Dermis blood vessel endothelial cell (primary cell): Measurements from ENCODE around the gene ARMC7. TPM values are rescaled to one million over a fixed set of nuclear protein-coding genes. Genes with fewer than 3 reads are reported as not detected.
A peak's percentile ranks its signal among the peaks of the same experiment; 100 is the strongest.

ENCODE experiments used
- DNase-seq: peaks from one replicate; pipeline ENCODE4 v3.0.0; 2010
- total RNA-seq: library from RNA; depleted of rRNA; stranded (reverse); fragments of >200 nt; gene quantifications from 2 replicates; pipeline ENCODE4 v1.2.3, GENCODE V29; 2014

The ARMC7 gene
- total RNA-seq, 1 donor from 2014 or later: 3.1 TPM

- DNase-seq: peak; percentile 55
These were observed 31.3 kb upstream of the ARMC7 start for GRCh38 chr17:75078284-75079022.

DNA sequence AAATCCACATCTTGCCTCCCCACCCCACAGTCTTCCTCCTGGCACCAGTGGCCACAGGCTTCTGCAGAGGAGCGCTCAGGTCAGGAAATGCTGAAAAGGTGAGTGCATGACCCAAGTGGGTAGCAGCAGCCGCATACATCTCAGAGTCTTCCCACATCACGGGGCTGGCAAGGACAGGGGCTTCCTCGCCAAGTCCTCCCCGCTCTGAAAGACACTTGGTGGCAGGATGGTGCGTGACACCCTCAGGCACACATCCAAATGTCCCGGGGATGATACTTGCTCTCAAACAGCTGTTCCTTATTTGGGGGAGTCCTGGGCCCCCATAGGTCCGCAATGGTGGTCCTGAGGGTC, 30.8 kb upstream of the ARMC7 start:
- no peak for DNase-seq

GRCh38 chr17:75081611-75082540, 27.9 kb upstream of the ARMC7 start:
- no peak for DNase-seq

DNA sequence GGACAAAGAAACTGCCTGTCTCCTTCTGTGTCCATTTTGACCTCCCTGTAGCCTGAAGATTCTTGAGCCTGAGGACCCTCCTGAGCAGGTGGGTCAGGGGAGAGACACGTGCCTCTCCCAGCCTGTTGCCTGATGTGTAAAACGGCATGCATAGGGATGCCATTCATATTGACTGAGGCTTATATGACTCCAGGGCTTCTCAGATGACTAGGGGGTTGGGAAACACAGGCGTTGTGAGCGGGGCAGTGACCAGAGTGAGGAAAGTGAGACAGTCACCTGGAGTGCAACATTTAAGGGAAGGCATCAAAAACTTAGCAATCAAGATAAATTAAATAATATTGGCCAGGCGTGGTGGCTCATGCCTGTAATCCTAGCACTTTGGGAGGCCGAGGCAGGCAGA, 27.1 kb upstream of the ARMC7 start:
- no peak for DNase-seq

DNA sequence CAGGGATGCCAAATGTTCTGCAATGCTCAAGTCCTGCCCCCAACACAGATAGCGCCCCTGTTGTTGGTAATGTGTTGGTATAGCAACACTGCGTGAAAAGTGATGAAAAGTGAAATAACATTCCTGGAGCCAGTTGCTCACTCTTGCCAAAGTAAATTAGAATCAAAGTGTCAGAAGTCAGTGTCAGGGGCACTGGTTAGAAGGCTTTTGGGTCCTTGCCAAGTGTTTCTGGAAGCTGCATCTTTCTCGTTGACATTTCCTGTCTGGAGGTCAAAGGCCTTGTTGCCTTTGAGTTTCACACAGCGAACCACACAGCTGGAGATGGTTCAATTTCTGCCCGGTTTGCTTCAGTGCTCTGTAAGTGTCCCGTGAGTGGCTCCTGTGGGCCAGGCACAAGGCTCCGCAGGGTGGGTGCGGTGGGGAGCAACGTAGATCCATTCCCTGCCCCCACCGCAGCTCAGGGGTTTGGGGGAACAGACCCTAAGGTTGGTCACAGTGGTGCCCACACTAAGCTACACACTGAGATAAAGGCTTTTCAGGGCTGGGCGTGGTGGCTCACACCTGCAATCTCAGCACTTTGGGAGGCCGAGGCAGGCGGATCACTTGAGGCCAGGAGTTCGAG, 25.6 kb upstream of the ARMC7 start:
- peak; percentile 68 for DNase-seq

DNA sequence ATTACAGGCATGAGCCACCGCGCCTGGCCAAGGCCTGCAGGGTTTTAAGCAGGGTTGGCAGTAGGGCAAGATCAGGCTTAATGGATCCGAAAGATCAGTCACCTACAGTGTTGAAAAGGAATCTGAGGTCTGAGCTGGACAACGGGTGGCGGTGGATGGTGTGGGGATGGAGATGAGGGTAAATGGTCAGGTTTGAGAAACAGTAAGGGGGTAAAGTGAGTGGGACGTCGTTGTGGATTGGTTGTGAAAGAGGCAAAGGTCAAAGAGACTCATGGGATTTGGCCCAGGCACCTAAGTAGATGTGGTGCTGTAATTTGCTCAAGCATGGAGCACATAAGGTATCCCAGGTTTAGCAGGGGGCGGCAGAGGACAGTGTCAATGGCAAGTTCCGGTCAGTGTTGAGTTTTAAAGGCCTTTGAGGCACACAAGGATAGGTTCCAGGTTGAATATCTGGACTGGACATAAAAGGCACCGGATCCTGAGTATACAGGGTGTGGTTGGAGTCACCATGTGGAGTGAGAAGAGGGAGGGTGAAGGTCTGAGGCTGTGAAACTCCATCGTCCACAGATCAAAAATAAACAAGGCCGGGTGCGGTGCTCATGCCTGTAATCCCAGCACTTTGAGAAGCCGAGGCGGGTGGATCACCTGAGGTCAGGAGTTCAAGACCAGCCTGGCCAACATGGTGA, 23.1 kb upstream of the ARMC7 start:
- no peak for DNase-seq

GRCh38 chr17:75087182-75087557, 22.6 kb upstream of the ARMC7 start:
- DNase-seq: no peak

DNA sequence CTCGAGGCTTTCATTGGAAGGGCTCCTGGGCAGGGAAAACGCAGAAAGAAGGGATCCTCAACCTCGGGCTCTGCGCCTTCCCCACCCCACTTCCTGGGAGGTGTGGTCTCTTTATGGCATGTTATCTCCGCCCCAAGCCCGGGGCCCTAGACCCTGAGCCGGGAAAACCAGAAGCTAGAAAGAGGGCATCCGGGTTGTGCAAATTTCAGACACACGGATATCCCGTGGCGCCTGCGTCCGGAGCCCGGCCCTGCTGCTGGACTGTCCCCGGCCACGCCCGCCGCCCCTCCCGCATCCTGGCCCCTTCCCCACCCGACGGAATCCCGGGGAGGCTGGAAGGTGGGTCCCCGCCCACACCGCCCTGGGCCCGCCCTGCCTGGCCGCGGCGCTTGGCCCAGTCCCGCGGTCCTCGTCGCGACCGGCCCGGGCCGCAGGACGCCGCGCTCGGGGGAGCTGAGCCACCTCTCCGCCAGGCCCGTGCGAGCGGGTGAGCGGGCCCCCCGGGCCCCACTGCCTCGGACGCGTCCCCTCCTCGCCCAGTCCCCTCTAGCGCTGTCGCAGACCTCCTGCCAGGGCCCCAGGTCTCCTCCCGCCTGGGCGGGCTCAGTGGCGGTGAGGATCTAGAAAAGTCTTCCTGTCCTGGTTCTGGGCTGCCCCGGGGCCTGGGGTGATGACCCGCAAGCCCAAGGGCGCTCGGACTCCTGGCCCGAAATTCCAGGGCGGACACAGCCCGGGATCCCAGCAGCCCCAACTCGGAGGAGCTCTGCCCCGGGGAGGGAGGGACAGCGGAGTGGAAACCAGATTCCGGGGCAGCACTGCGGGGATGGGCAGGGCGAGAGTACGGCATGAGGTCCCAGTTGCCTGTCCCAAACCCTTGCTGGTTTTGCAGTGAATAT, 22.0 kb upstream of the ARMC7 start, which contains the start of gene SLC16A5:
Gene SLC16A5 (plus strand): TSS at position 397 of the 896 bp plus-strand sequence. CDS start 5,683 bp downstream, outside the sequence.
- DNase-seq: peak; percentile 75

DNA sequence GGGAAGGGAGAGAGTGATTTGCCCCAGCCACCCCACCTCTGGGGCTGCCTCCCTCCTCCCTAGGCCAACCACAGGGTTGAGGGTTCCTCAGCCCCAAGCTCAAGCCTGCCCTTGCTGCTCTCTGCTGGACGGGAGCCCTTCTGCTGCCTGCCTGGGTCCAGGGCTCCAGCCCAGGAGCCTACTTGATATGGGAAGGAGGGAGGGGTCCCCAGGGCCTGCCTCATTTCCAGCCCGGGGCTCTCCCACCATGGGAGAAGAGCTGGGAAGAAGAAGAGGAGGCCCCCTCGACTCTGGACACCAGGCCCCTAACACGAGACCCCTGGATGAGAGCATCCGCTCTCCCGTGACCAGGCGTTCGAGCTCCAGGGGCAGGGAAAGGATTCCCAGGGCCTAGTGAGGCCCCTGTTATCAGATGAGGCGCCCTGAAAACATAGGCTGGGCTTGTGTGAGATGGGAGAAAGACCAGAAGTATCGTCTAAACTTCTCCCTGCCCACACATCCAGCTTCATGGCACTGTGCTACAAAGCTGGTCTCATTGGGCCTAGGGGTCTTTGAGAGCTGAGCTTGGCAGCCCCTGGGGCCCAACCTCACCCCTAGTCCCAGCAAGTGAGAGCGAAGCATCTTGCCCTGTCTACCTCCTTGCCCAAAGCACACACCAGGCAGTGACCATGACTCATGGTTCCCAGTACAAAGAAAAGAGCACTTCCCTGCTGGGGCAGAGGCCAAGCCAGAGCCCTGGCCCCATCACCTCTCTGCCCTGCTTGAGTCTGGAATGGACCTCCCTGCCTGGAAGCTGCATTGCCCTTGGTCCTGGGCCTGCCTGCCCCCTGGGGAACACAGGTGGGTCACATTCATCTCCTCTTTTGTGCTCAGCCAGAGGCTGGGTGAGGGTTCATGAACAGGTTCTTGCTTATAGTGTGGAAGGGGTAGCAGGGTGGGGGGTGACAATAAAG, 21.0 kb upstream of the ARMC7 start:
- peak; percentile 71 for DNase-seq

DNA sequence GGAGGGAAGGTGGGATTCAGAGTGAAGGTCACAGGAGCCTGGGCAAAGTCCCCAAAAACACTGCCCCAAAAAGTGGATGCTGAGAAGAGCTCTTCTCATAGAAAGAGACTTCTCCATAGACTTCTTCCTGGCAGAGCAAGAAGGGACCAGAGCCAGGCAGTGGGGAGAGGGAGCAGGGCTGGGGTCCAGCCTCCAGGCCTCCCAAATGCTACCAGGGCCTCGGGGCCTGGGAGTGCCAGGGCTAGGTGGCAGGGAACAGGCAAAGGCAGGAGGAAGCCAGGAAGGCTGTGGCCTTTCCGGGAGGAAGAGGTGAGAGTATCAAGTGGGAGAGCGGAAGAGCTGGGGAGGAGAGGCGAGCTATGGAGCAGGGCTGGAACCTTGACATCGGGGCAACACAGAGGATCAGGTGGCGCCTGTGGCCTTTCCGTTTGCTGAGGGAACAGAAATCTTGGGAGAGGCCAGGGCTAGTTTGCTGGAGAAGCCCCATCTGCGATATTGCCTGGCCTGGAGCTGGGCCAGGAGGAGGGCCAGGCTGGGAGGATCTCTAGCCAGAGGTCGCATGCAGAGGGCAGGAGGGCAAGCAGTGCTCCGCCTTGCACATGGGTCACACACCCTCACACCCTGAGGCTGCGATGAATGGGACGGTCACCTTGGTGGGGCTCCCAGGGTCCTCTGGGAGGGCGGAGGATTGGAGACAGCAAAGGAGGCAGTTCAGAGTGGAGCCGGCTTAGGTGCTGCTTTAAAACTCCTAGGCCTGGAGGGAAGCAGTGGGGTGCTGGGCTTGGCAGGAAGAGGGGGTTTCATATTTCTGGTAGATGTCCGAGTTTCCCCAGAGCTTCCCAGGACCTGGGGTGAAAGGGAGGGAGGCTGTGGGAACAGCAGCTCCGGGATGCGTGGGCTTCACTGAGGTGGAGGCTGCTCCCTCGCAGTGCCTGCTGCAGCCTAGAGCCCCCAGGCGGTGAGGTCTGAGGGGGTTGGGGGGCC, 18.6 kb upstream of the ARMC7 start:
- DNase-seq: peak; percentile 34

- DNase-seq: no peak
These were observed 17.9 kb upstream of the ARMC7 start for GRCh38 chr17:75091855-75092327.

DNA sequence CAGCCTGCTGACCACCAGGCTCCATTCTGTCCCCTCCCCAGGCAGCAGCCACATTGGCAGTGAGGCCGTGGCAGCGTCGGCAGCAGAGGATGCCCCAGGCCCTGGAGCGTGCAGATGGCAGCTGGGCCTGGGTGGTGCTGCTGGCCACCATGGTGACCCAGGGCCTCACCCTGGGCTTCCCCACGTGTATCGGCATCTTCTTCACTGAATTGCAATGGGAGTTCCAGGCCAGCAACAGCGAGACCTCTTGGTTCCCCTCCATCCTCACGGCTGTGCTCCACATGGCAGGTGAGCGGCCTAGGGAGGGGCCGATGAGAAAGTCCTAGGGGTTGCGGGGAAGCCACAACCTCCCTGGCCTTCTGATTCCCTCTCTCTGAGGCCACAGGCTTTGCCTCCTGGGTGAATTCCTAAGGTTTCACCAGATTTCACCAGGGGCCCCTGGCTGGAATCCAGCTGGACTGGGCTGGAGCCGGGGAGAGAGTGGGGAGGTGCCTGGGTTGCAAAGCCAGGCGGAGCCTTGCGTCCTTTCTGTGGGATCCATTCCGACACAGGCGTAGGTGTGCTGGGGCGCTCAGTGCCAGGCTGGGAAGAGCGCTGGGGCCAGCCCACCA, 16.1 kb upstream of the ARMC7 start:
- DNase-seq: no peak

DNA sequence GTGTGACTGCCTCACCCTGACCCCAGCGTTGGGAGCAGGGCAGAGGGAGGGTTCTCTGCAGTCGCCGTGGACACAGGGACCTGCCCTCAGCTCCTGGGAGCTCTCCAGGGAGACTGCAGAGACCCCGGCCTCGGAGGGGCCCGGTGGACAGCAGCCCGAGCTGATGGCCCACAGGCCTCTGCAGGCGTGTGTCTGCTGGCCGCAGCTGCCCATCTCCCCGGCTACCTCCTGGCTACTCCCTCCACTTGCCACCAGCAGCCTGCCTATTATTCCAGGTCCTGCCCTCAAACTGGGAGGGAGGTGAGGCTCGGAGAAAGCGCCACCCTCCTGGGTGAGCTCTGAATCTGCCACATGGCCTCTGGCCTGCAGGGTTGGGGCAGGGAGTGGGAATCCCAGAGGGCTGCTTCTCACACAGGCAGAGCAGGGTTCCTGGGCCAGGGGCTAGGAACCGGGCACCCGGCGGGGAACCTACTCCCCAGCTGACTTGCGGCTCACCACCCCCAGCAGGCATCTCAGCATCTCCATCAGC, 14.8 kb upstream of the ARMC7 start:
- no peak for DNase-seq

DNA sequence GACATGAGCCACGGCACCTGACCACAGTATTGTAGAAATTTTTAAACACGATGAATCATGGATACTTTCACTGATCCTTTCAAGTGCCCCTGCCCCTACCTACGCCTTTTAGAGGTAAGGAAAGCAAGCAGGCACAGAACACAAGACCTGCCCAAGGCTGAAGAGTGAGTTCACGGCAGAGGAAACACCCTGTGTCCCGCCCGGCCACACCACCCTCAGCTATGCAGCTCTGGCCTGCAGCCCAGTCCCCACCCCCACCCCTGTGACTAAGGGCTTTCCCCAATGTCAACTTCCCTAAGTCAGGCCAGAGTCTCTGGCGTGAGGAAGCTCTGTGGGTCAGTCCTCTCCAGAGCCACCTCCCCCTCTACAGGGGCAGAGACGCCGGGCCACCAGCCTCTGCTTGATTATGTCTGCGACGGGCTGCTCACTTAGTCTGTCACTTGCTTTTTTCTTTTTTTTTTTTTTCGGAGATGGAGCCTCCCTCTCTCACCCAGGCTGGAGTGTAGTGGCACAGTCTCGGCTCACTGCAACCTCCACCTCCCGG, 13.6 kb upstream of the ARMC7 start:
- DNase-seq: peak; percentile 90

DNA sequence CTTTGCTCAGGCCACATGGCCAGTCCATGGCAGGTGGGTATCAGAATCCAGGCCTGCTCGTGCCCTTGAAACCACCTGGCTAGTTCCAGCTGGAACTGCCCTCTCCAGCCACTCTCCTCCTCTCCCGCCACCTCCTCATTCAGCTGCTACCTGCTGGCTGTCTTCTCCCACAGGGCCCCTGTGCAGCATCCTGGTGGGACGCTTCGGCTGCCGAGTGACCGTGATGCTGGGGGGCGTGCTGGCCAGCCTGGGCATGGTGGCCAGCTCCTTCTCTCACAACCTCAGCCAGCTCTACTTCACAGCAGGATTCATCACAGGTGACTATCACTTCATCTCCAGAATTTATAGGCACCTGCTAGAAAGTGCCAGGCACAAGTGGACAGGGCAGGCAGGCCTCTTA, 11.9 kb upstream of the ARMC7 start:
- DNase-seq: no peak

DNA sequence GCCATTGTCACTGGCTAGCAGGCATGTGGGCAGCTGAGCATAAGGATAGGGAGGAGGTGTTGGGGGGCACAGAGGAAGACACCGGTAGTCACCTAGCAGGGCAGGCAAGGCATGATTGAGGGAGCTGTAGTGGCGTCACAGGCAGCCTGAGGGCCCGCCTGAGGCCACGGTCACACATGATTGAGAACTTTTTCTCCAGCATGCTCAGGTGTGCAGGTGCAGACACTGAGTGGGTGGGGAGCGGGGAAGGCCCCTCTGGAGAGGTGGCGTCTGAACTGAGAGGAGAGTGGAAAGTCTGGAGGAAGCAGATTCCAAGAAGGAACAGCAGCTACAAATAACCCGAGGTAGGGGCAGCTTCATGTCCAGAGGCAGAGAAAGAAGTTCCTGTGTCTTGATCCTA, 10.9 kb upstream of the ARMC7 start:
- DNase-seq: no peak

GRCh38 chr17:75099881-75100595, 9.7 kb upstream of the ARMC7 start:
- no peak for DNase-seq
